ENCODE results near the gene SLC25A1. TPM values are rescaled to one million over a fixed set of nuclear protein-coding genes. Genes with fewer than 3 reads are reported as not detected.

Gene SLC25A1
- total RNA-seq, 3 donors from 2014 or later, result 88.3 to 165 (median 135) TPM

Other genes starting within 250 kb of the SLC25A1 start
- 1 to 10 TPM; 4.9 to 7.5 (median 5.3) TPM for gene PRODH, start 242.4 kb downstream of the SLC25A1 start, total RNA-seq
- gene DGCR2, start 56.3 kb downstream of the SLC25A1 start, total RNA-seq, result 100 to 1,000 TPM in 1 of 3 donors, 10 to 100 TPM in 2; 68.4 to 100 (median 79.8) TPM
- not detected for gene TSSK2, start 47.4 kb downstream of the SLC25A1 start, total RNA-seq
- 10 to 100 TPM; 10.2 to 18.1 (median 11.0) TPM for gene ESS2, start 34.1 kb downstream of the SLC25A1 start, total RNA-seq
- not detected for gene GSC2, start 28.4 kb downstream of the SLC25A1 start, total RNA-seq
- gene CLTCL1, start 113.0 kb upstream of the SLC25A1 start, total RNA-seq, result 1 to 10 TPM; 3.0 to 5.9 (median 5.7) TPM

Measured in mucosa of descending colon (tissue), 3 donors.